ENCODE data around the gene MFSD12. TPM values are rescaled to one million over a fixed set of nuclear protein-coding genes. Genes with fewer than 3 reads are reported as not detected.
A peak's percentile ranks its signal among the peaks of the same experiment; 100 is the strongest.
"Not testable (repeated sequence)": the region's sequence is repeated elsewhere in the genome, so short reads cannot be mapped to it uniquely, and the experiment has no call there.

MFSD12 gene
- total RNA-seq, 1 donor from 2014 or later, result 23.7 TPM

DNA sequence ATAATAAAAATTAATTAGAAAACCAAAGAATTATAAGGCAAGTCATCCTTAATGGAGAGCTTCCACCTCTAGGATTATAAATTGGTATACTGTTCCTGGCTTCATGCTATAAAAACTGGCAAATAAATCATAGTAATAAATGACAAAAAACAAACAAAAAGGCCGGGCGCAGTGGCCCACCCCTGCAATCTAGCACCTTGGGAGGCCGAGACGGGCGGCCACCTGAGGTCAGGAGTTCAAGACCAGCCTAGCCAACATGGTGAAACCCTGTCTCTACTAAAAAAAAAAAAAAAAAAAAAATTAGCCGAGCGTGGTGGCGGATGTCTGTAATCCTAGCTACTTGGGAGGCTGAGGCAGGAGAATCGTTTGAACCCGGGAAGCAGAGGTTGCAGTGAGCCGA is 12.7 kb upstream of the MFSD12 start:
- intact Hi-C loops (cut with DNase I); ATAC-seq; DNase-seq (ENCODE audit: missing footprints): not testable (repeated sequence)

DNA sequence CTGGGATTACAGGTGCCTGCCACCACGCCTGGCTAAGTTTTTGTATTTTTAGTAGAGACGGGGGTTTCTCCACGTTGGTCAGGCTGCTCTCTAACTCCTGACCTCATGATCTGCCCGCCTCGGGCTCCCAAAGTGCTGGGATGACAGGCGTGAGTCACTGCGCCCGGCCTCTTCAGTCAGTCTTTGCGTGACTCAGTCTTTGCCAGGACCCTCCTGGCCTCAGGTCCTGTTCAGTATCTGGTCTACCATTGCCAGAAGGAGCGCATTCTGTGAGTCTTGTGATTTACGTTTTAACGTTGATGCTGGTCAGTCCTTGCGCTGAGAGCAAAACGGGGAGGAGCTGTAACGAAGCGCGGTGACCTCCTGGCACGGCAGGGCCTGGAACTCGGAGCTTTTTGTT is 7.8 kb upstream of the MFSD12 start:
- intact Hi-C loops (cut with DNase I), result no loop called here
- DNase-seq (ENCODE audit: missing footprints) (no peak), ATAC-seq (no peak)

DNA sequence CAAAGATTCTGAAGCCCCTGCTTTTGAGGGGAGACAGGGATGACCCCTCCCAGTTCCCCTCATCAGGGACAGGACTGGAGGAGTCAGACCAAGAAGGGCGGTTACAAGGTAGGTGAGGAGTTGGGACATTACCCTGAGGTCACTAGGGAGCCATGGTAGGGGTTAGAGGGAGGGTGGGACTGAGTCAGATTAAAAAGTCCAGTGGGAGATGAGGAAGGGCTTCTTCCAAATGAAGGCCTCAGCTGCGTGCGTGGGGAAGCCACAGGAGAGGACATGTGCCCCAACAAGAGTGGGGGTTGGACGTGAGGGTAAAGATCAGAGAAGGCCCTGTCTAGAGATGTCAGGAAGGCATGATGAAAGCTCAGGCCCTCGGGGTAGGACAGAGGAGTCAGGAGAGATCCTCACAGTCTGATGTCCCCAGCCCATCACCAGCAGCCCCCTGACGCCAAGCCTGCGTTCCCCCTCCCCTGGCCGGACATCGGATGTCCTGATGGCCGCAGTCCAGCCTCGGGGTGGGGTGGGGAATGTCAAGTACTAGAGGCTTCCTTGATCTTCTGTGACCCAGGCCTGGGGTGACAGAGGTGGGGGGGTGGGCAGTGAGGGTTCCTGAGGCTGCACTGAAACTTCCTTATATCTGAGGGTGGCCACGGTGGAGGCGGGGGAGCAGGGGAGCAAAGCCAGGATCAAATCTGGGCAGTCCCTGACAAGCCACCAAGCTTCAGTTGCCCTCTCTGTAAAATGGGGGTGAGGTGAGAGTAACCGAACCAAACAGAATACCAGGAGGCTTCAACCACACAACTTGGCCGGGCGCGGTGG is 6.5 kb upstream of the MFSD12 start:
- no peak for DNase-seq (ENCODE audit: missing footprints)
- ATAC-seq, result no peak
- intact Hi-C loops (cut with DNase I), result no loop called here

DNA sequence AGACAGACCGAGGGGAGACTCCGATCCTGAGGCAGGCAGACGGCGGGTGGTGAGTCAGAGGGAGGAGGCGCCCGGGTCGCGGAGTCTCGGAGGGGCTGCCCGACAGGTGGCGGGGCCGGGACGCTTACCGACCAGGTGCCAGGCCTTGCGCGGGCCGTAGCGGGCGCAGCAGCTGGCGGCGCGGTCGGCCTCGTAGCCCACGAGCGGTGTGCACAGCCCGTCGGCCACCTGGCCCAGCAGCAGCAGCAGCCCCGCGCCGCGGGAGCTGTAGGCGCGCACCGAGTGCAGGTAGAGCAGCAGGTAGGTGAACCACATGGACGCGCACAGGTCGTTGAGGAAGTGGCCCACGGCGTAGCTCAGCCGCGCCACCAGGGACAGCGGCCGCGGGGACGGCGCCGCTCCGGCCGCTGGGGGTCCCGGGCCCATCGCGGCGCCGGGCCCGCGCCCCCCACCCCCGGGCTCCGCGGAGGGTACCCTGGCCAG is 367 bp downstream of the MFSD12 start:
- DNase-seq (ENCODE audit: missing footprints) (no peak), ATAC-seq (no peak)
- intact Hi-C loops (cut with DNase I), result loop anchor here (2.0 kb wide), 1 partner anchor 16 kb away; the partner anchor contains the start of gene HMG20B

DNA sequence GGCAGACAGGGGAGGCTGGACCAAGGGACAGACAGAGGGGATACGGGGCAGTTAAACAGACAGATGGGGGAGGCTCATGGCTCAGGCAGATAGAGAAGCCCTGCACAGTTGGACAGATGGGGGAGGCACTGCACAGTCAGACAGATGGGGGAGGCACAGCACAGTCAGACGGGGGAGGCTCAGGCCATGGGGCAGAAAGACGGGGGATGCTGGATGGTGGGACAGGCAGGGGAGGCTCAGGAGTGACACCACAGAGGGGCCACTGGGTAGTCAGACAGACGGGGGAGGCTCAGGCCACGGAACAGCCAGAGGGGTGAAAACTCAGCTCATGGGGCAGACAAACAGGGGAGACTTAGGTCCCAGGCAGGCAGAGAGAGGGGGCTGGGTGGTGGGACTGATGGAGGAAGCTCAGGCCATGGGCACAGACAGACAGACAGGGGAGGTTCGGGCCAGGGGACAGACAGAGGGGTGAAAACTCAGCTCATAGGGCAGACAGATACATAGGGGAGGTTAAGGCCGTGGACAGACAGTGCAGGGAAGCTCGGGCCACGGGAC is 886 bp downstream of the MFSD12 start:
- DNase-seq (ENCODE audit: missing footprints) (no peak), ATAC-seq (no peak)
- intact Hi-C loops (cut with DNase I), result loop anchor here (2.0 kb wide), 1 partner anchor 16 kb away; the partner anchor contains the start of gene HMG20B

DNA sequence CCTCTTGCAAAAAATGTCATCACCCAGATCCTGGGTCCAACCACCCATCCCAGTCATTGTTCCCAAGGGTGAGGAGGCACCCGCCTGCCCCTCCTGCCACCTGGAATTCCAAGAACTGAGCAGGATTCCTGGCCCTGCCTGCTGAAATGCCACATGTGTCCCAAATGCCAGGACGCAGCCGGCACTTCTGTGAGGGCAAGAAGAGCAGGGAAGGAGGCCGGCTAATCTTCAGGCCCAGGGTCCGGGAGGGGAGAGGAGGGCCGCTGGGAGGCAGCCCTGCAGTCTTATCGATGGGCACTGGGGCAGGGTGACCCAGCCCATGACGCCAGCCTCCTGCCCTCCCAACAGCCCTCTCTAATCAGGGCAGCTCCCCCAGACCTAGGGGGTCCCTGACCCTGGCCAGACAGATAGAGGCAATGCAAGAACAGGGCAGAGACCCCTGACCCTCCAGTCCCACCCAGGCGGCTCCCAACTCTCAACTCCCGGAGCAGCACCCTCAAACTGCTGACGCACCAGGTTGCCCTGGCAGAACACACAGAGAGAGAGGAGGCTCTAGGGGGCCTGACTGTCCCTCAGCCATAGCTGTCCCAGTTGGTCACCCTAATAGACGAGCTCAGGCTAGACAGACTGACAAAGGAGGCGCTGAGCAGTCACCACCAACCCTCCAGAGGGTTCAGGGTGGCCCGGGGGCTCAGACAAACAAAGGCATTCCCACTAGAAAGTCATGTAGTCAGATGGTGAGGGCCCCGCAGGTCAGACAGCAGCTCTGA is 1.5 kb downstream of the MFSD12 start:
- DNase-seq (ENCODE audit: missing footprints), result no peak
- intact Hi-C loops (cut with DNase I), result loop anchor here (2.0 kb wide), 1 partner anchor 17 kb away; the partner anchor contains the start of gene HMG20B
- no peak for ATAC-seq

DNA sequence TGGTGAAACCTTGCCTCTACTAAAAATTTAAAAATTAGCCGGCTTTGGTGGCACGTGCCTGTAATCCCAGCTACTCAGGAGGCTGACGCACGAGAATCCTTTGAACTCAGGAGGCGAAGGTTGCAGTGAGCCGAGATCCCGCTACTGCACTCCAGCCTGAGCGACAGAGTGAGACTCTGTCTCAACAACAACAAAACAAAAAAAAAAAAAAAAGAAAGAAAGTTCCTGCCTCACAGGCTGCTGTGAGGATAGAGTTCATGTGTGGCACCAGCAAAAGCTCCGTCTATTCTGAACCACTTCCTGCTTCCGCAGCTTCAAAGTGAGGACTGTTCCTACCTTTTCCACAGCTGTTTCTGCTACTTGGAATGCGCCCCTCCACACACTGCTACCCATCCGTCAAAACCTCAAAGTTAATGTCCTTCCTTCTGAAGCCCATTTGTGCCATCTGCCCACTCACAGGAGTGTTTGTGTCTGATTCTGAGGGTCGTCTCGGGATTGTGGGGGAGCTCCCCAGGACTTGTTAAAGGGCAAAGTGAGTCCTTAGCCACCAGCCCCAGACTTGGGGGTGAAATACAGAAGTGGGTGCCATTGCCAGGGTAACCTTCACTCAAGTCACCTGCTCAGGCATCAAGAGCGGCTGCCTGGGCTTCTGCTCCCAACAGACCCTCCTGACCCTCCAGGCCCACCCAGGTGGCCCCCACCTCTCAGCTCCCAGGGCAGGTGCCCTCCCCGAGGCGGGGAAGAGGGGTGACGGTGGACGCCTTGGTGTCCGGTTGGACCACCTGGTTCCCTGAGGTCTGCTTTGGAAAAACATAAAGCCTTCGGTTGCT is 2.9 kb downstream of the MFSD12 start:
- intact Hi-C loops (cut with DNase I), result no loop called here
- ATAC-seq (no peak), DNase-seq (ENCODE audit: missing footprints) (no peak)

DNA sequence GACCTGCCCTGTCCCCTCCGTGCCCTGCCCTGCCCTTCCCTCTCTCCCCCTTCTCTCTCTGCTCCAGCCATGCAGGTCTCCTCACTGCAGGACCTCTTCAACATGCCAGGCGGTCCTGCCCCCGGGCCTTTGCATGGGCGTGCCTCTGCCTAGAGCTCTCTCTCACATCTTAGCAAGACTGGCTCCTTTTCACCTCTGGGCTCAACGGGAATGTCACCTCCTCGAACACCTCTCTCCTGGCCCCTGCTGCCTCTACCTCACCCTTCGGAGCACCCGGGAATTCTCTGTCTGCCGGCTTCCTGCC is 5.6 kb downstream of the MFSD12 start:
- no peak for DNase-seq (ENCODE audit: missing footprints)
- intact Hi-C loops (cut with DNase I), result no loop called here

DNA sequence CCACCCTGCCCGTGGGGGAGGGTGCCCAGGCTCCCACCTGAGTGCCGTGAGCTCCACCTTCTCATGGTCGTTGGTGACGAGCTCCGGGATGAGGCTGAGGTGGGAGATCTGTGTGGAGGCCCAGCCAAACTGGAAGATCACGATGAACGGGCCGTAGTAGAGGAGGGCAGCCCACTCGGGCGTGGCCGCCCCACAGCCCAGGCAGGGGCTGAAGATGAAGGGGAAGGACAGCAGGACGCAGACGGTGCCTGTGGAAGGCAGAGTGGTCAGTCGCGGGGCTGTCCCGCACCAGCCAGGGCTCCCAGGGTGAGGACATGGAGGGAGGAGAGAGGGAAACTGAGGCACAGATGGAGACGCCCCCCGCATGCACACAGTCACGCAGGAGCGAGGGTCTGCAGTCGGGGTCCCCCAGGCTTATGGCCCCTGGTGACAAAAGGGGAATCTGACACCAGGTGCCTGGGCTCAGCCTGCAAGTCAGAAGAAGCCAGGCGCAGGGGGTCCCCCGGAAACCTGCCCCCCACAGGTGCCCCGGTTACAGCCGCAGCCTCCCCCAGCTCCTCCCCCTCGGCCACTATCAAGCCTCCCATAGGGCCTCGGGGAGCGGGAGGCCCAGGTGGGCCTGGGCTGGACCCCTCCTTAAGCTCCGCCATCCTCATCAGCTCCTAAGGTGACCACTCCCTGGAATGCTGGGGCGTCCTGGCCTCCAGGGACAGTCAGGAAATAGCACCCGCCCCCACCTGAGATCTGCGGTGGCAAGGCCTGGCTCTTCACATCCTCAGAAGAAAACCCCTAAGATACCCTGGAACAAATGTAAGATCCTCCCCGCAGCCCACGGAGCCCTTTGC is 6.2 kb downstream of the MFSD12 start:
- DNase-seq (ENCODE audit: missing footprints) (no peak), ATAC-seq (no peak)
- intact Hi-C loops (cut with DNase I), result no loop called here

More for the DNA sequence above, 5.6 kb downstream of the MFSD12 start:
- no peak for ATAC-seq

DNA sequence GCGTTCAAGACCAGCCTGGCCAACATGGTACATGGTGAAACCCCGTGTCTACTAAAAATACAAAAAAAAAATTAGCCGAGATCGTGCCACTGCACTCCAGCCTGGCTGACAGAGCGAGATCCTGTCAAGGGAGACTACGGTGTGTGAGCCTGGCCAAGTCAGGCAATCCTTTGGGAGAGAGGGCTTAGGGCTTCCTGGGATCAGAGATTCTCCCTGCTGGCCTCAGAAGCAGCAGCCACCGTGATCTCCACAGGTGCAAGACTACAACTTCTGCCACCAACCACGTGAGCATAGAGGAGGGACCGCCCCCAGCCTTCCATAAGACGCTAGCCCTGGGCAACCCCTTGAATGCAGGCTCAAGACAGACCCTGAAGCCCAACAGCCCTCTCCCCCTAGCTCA is 7.6 kb downstream of the MFSD12 start:
- intact Hi-C loops (cut with DNase I), result no loop called here
- DNase-seq (ENCODE audit: missing footprints) (no peak), ATAC-seq (no peak)

DNA sequence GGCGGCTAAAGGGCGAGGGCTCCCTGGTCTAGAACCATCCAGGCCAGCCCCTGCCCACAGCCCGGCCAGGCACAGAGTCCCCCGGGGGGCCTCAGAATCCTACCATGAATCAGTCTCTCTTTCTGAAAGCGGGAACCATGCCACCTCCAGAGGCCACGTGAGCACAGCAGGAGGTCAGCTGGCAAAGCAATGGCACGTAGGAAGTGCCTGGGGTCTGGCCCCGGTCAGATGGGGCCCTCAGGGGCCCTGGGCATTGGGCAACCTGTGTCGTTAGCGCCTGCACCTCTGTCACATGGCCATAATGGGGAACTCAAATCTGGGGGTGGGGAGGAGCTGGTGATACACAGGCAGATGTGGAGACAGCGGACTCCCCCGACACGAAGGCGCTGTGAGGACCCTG is 8.8 kb downstream of the MFSD12 start:
- no peak for ATAC-seq
- intact Hi-C loops (cut with DNase I), result no loop called here
- DNase-seq (ENCODE audit: missing footprints), result no peak

DNA sequence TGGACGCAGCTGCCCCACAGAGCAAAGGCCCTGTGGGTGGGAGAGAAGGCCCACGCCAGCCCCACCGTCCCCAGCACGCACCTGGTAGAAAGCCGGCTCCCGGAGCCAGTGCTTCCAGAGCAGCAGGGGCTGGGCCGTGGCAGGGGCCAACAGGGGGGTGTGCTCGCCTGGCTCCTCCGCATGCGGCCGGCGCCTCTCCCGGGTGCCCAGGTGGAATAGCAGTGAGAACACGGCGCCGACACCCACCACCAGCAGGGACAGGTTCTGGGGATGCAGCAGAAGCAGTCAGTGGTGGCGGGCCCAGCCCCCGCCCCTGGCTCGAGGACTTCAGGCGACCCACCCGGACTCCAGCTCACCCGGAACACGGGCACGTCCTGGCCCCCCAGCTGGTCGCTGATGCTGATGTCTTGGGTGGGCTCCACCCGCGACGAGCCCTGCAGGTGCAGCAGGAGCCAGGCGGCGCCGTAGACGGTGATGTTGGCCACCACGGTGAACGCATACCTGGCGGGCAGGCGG is 9.6 kb downstream of the MFSD12 start:
- intact Hi-C loops (cut with DNase I), result no loop called here
- DNase-seq (ENCODE audit: missing footprints) (no peak), ATAC-seq (no peak)

DNA sequence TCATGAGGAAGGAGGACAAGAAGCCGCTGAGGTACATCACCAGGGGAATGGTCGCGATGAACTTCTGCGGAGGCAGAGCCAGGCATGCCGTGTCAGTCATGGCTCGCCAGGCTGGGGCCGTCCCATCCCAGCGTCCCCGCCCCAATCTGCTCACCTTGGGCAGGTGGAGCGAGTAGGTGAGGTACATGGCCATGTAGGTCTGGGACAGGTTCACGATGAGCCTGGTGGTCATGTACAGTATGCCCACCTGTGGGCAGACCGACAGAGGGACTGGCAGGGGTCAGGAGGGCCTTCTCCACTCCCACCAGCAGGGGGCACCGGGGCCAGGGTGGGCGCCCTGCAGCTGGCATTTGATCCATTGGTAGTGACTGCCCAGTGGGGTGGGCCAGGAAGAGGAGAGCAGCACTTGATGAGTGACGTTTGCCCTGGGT is 10.1 kb downstream of the MFSD12 start:
- no peak for DNase-seq (ENCODE audit: missing footprints)
- no peak for ATAC-seq
- intact Hi-C loops (cut with DNase I), result no loop called here

DNA sequence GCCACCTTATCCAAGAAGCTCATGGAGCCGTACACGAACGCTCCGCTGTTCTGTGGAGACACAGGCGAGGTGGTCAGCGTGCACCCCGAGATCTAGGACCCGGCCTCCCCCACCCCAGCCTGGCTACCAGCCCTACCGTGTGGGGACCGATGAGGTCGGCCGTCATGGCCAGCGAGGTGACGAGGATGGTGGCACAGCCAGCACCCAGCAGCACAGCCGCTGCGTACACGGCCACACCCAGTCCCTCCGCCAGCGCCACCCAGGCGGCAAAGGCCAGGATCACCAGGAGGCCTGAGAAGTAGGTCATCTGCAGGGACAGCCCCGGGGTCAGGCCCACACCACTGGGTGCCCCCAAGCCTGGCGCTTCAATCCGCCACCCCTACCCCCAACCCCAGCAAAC is 11.3 kb downstream of the MFSD12 start:
- DNase-seq (ENCODE audit: missing footprints), result no peak
- ATAC-seq, result no peak
- intact Hi-C loops (cut with DNase I), result no loop called here

DNA sequence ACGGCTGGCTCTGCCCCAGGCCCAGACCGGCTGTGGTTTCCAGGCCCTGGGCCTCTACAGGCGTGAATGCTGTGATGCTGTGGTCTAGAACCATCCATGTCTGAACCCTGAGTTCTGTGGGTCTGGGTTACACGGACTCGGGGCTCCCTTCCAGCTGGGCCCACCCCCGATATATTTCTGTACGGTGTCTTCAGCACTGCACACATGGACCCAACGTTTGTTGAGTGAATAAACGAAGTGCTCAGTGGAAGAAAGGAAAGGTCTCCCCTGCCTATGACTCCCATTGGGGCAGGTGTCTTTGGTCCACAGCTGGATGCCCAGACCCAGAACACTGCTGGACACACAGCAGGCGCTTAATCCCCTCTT is 11.7 kb downstream of the MFSD12 start:
- ATAC-seq (no peak), DNase-seq (ENCODE audit: missing footprints) (no peak)
- intact Hi-C loops (cut with DNase I), result loop anchor here (2.0 kb wide), 1 partner anchor 73 kb away; no protein-coding TSS in a partner anchor

DNA sequence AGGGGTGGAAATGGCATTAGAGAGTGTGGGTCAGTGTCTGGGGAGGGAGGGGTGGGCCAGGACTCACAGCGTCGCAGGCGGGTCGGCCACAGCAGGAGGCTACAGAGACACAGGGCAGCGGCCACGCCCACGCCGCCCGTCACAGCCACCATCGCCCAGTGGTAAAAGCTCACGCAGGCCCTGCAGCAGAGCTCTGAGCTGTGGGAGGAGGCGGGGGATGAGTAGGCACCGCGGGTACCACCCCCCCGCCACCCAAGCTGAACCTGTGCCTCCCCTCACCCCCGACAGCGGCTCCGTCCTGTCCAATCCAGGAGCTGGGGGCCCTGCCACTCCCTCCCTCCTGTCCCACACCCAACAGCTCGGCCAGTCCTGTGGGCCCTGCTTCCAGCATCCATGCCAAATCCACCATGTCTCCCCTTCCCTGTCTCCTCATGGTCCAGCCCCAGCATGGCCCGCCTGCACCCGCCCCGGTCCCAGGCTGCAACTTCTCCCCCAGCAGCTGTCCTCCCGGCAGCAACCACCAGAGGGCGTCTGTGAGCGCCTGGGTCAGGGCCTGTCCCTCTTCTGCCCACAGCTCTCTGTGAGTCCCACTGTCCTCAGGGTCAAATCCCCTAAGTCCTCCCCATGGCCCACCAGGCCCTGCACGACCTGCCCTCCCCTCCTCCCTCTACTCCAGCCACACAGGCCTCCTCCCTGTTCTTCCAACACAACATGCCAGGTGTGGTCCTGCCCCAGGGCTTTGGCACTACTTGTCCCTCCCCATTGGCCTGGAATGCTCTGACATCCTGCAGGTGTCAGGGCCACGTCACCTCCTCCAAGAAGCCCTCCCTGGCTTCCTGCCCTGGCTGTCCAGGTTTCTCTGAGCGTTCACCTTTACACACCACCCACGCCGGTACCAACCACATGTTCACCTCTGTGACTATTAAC is 12.4 kb downstream of the MFSD12 start:
- intact Hi-C loops (cut with DNase I), result loop anchor here (2.0 kb wide), 1 partner anchor 74 kb away; no protein-coding TSS in a partner anchor
- ATAC-seq (peak; percentile 60), DNase-seq (ENCODE audit: missing footprints) (peak; percentile 85)

DNA sequence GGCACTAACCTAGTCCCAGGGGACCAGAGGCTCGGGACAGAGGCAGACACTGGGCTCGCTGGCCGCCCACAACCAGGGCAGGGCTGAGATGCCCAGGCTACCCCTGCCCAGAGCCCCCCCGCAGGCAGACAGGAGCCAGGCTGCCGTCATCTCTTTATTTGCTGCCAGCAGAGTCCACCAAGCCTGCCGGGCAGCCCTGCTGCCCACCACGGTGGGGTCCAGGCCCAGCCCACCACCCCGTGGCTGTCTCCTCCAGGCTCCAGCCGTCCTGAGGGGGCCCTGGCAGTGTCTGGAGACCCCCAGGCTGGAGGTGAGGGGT is 13.4 kb downstream of the MFSD12 start:
- ATAC-seq, result no peak
- intact Hi-C loops (cut with DNase I), result loop anchor here (2.0 kb wide), 1 partner anchor 75 kb away; no protein-coding TSS in a partner anchor
- DNase-seq (ENCODE audit: missing footprints), result no peak

Data from Right ventricle myocardium inferior (tissue), 1 donor.